Mesenchymal stem cell (in vitro differentiated cells and primary cell): ENCODE results near the gene FAM161A.

Experiments
- DNase-seq: peaks from one replicate; pipeline ENCODE4 v3.0.0-alpha.2; 2013
- H2AFZ ChIP-seq: one replicate; pipeline ENCODE4 v1.6.1; 2013; ENCODE audit warnings: low read depth, mild to moderate bottlenecking, control low read depth, inconsistent platforms, low read length, moderate library complexity
- H2AK5ac ChIP-seq: 2 replicates; pipeline ENCODE4 v1.6.1; 2013; ENCODE audit warnings: low read length, moderate library complexity, mild to moderate bottlenecking, inconsistent platforms; ENCODE audit not compliant: severe bottlenecking
- H2BK120ac ChIP-seq: one replicate; pipeline ENCODE4 v1.6.1; 2013; ENCODE audit warnings: low read depth, mild to moderate bottlenecking, inconsistent platforms, low read length, moderate library complexity
- H2BK12ac ChIP-seq, 2 experiments: one replicate each; pipeline ENCODE4 v1.6.1; 2013; ENCODE audit warnings: inconsistent platforms in 2 of 2, low read length in 2 of 2, mild to moderate bottlenecking in 2 of 2, moderate library complexity in 2 of 2, control low read depth in 1 of 2
- H2BK15ac ChIP-seq: one replicate; pipeline ENCODE4 v1.6.1; 2013; ENCODE audit warnings: mild to moderate bottlenecking, low read depth, inconsistent platforms; ENCODE audit not compliant: poor library complexity, severe bottlenecking
- H2BK5ac ChIP-seq: 2 replicates; pipeline ENCODE4 v1.6.1; 2013; ENCODE audit warnings: low read depth, mild to moderate bottlenecking, low read length, control low read depth, inconsistent platforms; ENCODE audit not compliant: poor library complexity, severe bottlenecking
- H3K14ac ChIP-seq, 2 experiments: one replicate each; pipeline ENCODE4 v1.6.1; 2013; ENCODE audit warnings: inconsistent platforms in 2 of 2, low read length in 2 of 2, control low read depth in 1 of 2, mild to moderate bottlenecking in 1 of 2, moderate library complexity in 1 of 2
- H3K18ac ChIP-seq, 2 experiments: one replicate each; pipeline ENCODE4 v1.6.1; 2013; ENCODE audit warnings: inconsistent platforms in 2 of 2, low read length in 2 of 2, control low read depth in 1 of 2, low read depth in 1 of 2, mild to moderate bottlenecking in 1 of 2
- H3K23ac ChIP-seq, 2 experiments: one replicate each; pipeline ENCODE4 v1.6.1; 2013; ENCODE audit warnings: inconsistent platforms in 2 of 2, low read length in 2 of 2, mild to moderate bottlenecking in 2 of 2, moderate library complexity in 2 of 2, control low read depth in 1 of 2
- H3K27ac ChIP-seq: 2 replicates; pipeline ENCODE4 v1.5.1; 2013; ENCODE audit warnings: mild to moderate bottlenecking, moderate library complexity, low read length, control low read depth, inconsistent platforms; ENCODE audit not compliant: poor library complexity, severe bottlenecking
- H3K27me3 ChIP-seq, 2 experiments: 2 replicates each; pipeline versions ENCODE4 v1.6.1 to v1.7.0; 2013; ENCODE audit warnings: low read length in 2 of 2, mild to moderate bottlenecking in 2 of 2, moderate library complexity in 2 of 2, control low read depth in 1 of 2, inconsistent platforms in 1 of 2; ENCODE audit not compliant: control insufficient read depth in 1 of 2, insufficient read depth in 1 of 2
- H3K36me3 ChIP-seq, 2 experiments: 2 replicates each; pipeline versions ENCODE4 v1.6.1 to v1.7.0; 2013; ENCODE audit warnings: low read length in 2 of 2, control low read depth in 1 of 2, inconsistent platforms in 1 of 2, low read depth in 1 of 2, mild to moderate bottlenecking in 1 of 2; ENCODE audit not compliant: insufficient read depth in 2 of 2, control insufficient read depth in 1 of 2
- H3K4ac ChIP-seq, 2 experiments: one replicate each; pipeline ENCODE4 v1.6.1; 2013; ENCODE audit warnings: inconsistent platforms in 2 of 2, low read length in 2 of 2, mild to moderate bottlenecking in 2 of 2, moderate library complexity in 2 of 2, control low read depth in 1 of 2, low read depth in 1 of 2
- H3K4me1 ChIP-seq: 2 replicates; pipeline ENCODE4 v1.6.1; 2013; ENCODE audit warnings: low read depth, low read length, control low read depth; ENCODE audit not compliant: control insufficient read depth, insufficient read depth
- H3K4me2 ChIP-seq: 2 replicates; pipeline ENCODE4 v1.6.1; 2013; ENCODE audit warnings: low read length, mild to moderate bottlenecking, inconsistent platforms; ENCODE audit not compliant: poor library complexity, severe bottlenecking
- H3K4me3 ChIP-seq, 2 experiments: 2 replicates each; pipeline versions ENCODE4 v1.5.1 to v1.7.0; 2013; ENCODE audit warnings: low read length in 2 of 2, mild to moderate bottlenecking in 2 of 2, control low read depth in 1 of 2, low read depth in 1 of 2; ENCODE audit not compliant: insufficient read depth in 1 of 2
- H3K79me1 ChIP-seq: replicated peaks from 2 replicates; pipeline ENCODE4 v1.6.1; 2013; ENCODE audit warnings: mild to moderate bottlenecking, control low read depth, low read length, inconsistent platforms; ENCODE audit not compliant: poor library complexity, severe bottlenecking
- H3K9ac ChIP-seq: 2 replicates; pipeline ENCODE4 v1.7.0; 2013; ENCODE audit warnings: mild to moderate bottlenecking, low read length, moderate library complexity
- H3K9me3 ChIP-seq: 2 replicates; pipeline ENCODE4 v1.7.0; 2013; ENCODE audit warnings: mild to moderate bottlenecking, low read length; ENCODE audit not compliant: control insufficient read depth
- H4K8ac ChIP-seq: one replicate; pipeline ENCODE4 v1.6.1; 2013; ENCODE audit warnings: inconsistent platforms, mild to moderate bottlenecking, low read length, moderate library complexity
- H4K91ac ChIP-seq: one replicate; pipeline ENCODE4 v1.6.1; 2013; ENCODE audit warnings: mild to moderate bottlenecking, low read length, inconsistent platforms
- WGBS: methylation state at CpG from one replicate; pipeline ENCODE4 v1.1.7; 2013; ENCODE audit warnings: mixed read lengths; 5-methylcytosine and 5-hydroxymethylcytosine counted together

Gene FAM161A

DNA sequence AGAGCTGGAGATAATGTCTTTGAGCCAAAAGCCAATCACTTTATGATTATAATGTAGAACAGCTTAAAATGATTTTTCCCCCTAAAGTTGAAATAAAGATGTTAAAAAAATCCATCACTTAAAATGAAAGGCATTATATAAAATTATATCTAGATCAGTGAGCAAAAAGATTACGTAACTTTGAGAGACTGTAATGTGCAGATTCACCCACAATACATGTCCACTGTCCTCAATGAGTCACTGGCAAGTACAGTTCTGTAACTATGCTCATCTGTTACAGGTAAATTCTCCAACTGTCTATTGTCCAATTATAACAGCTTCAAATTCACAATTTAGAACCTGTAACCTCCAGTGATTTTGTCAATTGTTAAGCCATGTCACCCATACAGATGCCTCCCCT, 19.0 kb downstream of the FAM161A start:
- WGBS = 100% methylated on average over 1 of the region's 1 CpG
- Histone ChIP-seq H3K18ac (no peak overlapping the region), H2BK12ac (no peak overlapping the region), H2BK15ac (no peak overlapping the region), H3K9ac (no peak overlapping the region), H3K14ac (no peak overlapping the region), H2BK120ac (no peak overlapping the region), H4K8ac (no peak overlapping the region), H3K9me3 (no peaks in the 10 kb centered on the region), H2AK5ac (no peak overlapping the region), H3K23ac (no peak overlapping the region), H3K4ac (no peak overlapping the region), H3K27me3 (no peaks in the 10 kb centered on the region), H2AFZ (no peak overlapping the region), H3K79me1 (no peaks in the 10 kb centered on the region), H3K36me3 (peaks cover 0 to 3% of the 10 kb centered on the region in 2 experiments), H3K4me1 (peaks cover 5% of the 10 kb centered on the region), H3K27ac (no peak overlapping the region), H3K4me2 (no peak overlapping the region), H2BK5ac (no peak overlapping the region), H4K91ac (no peak overlapping the region), H3K4me3 (no peak overlapping the region)
- DNase-seq = no peak

GRCh38 chr2:61833971-61834370, 19.9 kb downstream of the FAM161A start:
- Histone ChIP-seq H2BK5ac (no peak overlapping the region), H2BK15ac (no peak overlapping the region), H3K14ac (no peak overlapping the region), H2BK12ac (no peak overlapping the region), H3K9me3 (no peaks in the 10 kb centered on the region), H3K27ac (no peak overlapping the region), H3K79me1 (no peaks in the 10 kb centered on the region), H3K4me1 (peaks cover 5% of the 10 kb centered on the region), H4K91ac (no peak overlapping the region), H4K8ac (no peak overlapping the region), H3K36me3 (peaks cover 0 to 3% of the 10 kb centered on the region in 2 experiments), H3K9ac (no peak overlapping the region), H3K4me3 (no peak overlapping the region), H2AK5ac (no peak overlapping the region), H2BK120ac (no peak overlapping the region), H3K18ac (no peak overlapping the region), H3K23ac (no peak overlapping the region), H2AFZ (no peak overlapping the region), H3K4me2 (no peak overlapping the region), H3K4ac (no peak overlapping the region), H3K27me3 (no peaks in the 10 kb centered on the region)
- WGBS = no CpG with 5 or more reads among the region's 1 CpG
- DNase-seq = no peak

DNA sequence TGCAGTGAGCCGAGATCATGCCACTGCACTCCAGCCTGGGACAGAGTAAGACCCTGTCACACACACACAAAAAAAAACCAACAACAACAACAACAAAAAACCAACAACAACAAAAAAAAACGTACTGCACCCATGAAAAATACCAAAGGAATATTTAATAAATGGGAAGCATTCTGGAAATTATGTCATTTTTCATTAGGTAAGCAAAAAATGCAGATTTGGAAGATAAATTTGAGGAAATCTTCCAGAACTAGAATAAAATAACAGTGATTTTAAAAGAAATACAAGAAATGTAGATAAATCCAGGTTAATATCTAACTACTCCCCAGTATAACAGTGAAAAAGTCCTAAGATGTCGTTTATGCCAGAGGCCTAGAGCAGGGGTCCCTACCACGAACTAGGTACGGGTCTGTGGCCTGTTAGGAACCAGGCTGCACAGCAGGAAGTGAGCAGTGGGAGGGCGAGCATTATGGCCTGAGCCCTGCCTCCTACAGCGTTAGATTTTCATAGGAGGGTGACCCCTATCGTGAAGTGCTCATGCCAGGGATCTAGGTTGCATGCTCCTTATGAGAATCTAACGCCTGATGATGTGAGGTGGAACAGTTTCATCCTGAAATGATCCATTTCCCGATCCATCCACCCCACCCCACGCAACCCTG, 21.5 kb downstream of the FAM161A start:
- Histone ChIP-seq H3K4me2 (no peak overlapping the region), H4K8ac (peak overlapping the region; percentile 24), H2AK5ac (no peak overlapping the region), H4K91ac (no peak overlapping the region), H3K27ac (no peak overlapping the region), H3K79me1 (no peaks in the 10 kb centered on the region), H2BK12ac (no peak overlapping the region), H3K4ac (no peak overlapping the region), H3K27me3 (no peaks in the 10 kb centered on the region), H2BK15ac (no peak overlapping the region), H2BK5ac (no peak overlapping the region), H3K9me3 (no peaks in the 10 kb centered on the region), H3K18ac (no peak overlapping the region), H3K4me3 (no peak overlapping the region), H2BK120ac (no peak overlapping the region), H3K23ac (peak overlapping the region in 1 of 2 experiments; percentile 72), H3K4me1 (peaks cover 5% of the 10 kb centered on the region), H2AFZ (no peak overlapping the region), H3K36me3 (peaks cover 0 to 3% of the 10 kb centered on the region in 2 experiments), H3K14ac (no peak overlapping the region), H3K9ac (no peak overlapping the region)
- 73% methylated on average over 10 of the region's 11 CpGs for WGBS
- DNase-seq = no peak

GRCh38 chr2:61822255-61822654, 31.6 kb downstream of the FAM161A start:
- no peak overlapping the region for H2BK5ac ChIP-seq
- no peaks in the 10 kb centered on the region for H3K27me3 ChIP-seq
- no peak overlapping the region for H3K4me3 ChIP-seq
- 83% methylated on average over 1 of the region's 2 CpGs for WGBS
- no peaks in the 10 kb centered on the region for H3K79me1 ChIP-seq
- H2BK120ac ChIP-seq = no peak overlapping the region
- no peak overlapping the region for H3K23ac ChIP-seq
- no peak overlapping the region for H3K14ac ChIP-seq
- DNase-seq = no peak
- no peak overlapping the region for H3K27ac ChIP-seq
- H2BK15ac ChIP-seq = no peak overlapping the region
- H3K36me3 ChIP-seq = no peaks in the 10 kb centered on the region
- no peak overlapping the region for H4K8ac ChIP-seq
- no peaks in the 10 kb centered on the region for H3K9me3 ChIP-seq
- no peak overlapping the region for H3K9ac ChIP-seq
- no peak overlapping the region for H2AFZ ChIP-seq
- no peak overlapping the region for H3K4ac ChIP-seq
- no peak overlapping the region for H2AK5ac ChIP-seq
- H4K91ac ChIP-seq = no peak overlapping the region
- H3K4me2 ChIP-seq = no peak overlapping the region
- H3K4me1 ChIP-seq = no peaks in the 10 kb centered on the region
- no peak overlapping the region for H3K18ac ChIP-seq
- no peak overlapping the region for H2BK12ac ChIP-seq
